ENCODE measurements around the gene MAPKAPK2. TPM values are rescaled to one million over a fixed set of nuclear protein-coding genes. Genes with fewer than 3 reads are reported as not detected.
"Not testable (repeated sequence)": the region's sequence is repeated elsewhere in the genome, so short reads cannot be mapped to it uniquely, and the experiment has no call there.

Gene MAPKAPK2
- 69.8 TPM for total RNA-seq

DNA sequence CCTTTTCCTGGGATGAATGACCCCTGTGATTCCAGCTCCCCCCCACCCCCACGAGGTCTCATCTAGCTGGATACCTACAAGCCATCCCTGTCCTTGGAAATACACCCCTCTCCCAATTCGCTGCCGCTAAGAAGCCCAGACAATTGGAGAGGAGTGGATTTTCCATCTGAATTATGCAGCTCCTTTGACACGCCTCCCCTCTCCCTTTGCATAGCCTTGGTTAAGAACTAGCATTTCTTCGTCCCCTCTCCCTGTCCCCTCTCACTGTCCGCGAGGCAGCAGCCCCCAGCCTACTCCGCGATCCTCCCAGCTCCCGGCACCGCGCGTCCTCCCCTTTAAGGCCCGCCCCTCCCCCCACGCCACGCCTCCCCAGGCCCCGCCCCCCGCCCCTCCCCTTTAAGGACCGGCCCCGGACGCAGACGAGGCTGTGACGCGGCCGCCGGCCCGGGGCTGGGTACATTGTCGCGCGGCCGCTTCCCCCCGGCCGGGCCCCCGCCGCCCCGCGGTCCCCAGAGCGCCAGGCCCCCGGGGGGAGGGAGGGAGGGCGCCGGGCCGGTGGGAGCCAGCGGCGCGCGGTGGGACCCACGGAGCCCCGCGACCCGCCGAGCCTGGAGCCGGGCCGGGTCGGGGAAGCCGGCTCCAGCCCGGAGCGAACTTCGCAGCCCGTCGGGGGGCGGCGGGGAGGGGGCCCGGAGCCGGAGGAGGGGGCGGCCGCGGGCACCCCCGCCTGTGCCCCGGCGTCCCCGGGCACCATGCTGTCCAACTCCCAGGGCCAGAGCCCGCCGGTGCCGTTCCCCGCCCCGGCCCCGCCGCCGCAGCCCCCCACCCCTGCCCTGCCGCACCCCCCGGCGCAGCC is at the start of gene MAPKAPK2:
Gene MAPKAPK2, plus strand, starts transcription at position 428 of the 856 bp plus-strand sequence. Its CDS starts 325 bp downstream, at position 753.
- peak; percentile 80 for DNase-seq (ENCODE audit: low spot score)

DNA sequence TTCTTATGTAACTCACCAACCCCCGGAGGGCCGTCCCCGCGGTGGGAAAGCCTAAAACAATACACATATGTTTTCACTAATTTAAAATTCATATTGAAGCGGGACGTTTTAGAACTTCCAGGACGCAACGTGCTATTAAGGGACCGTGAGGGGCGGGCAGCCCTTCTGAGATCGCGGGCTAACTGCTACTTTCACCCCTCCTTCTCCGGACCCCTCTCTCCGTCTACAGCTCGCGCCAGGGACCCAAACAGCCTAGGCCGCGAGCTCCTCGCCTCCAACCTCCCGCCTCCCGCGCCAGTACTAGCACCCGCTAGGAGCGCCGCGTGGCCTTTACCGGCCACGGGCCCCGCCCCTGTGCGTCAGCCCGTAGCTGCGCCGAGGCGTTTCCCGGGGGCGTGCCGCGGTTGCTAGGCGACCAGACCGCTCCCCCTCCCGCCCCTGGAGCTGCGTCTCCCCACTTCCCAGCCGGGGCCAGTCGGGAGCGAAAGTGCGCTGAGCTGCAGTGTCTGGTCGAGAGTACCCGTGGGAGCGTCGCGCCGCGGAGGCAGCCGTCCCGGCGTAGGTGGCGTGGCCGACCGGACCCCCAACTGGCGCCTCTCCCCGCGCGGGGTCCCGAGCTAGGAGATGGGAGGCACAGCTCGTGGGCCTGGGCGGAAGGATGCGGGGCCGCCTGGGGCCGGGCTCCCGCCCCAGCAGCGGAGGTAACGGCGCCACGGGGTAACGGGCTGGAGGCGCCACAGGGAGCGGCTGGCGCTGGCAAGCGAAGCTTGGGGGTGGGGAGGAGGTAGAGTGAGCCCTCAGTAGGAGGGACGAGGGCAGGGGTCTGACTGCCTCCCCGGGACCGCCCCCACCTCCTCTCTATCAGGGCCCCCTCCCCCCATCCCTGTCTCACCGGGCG is 49.4 kb upstream of the MAPKAPK2 start, which contains the start of gene DYRK3:
Gene DYRK3, plus strand, starts transcription at position 457 of the 898 bp plus-strand sequence. Its CDS starts 168 bp downstream, at position 625.
- peak; percentile 93 for DNase-seq (ENCODE audit: low spot score)

DNA sequence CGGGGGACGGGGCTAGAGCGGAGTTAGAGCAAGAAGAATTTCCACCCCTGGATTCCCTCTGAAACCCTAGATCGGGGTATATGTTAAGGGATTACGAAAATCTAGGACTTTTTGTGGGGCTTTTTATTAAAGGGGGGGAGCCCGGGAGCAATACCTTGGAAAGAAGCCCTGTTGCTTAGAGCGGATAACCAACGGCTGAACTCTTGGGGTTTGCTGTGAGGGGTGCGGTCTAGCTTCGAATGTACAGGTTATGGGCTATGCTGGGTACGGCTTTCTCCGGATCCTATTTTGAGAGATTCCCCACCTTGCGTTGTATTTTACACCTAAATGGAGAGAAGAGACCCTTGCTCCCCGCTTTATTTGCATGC is 48.7 kb upstream of the MAPKAPK2 start:
- DNase-seq (ENCODE audit: low spot score), result no peak

DNA sequence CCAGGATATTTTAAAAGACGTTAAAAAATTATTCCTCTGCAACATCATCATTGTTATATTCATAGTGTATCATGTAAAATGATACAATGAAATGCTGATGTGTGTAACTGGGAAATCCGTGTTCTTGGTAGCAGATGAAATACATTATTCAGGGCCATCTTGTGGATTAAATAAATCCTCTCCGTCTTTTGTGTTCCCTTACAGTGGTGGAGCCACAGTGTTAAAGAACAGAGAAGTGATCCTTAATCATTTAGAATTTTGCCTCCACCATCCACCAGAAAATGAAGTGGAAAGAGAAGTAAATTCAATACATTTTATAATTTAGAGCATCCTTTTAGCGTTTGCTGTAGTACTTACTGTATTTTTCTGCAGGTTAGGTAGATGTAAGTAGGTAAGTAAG is 48.0 kb upstream of the MAPKAPK2 start:
- no peak for DNase-seq (ENCODE audit: low spot score)

DNA sequence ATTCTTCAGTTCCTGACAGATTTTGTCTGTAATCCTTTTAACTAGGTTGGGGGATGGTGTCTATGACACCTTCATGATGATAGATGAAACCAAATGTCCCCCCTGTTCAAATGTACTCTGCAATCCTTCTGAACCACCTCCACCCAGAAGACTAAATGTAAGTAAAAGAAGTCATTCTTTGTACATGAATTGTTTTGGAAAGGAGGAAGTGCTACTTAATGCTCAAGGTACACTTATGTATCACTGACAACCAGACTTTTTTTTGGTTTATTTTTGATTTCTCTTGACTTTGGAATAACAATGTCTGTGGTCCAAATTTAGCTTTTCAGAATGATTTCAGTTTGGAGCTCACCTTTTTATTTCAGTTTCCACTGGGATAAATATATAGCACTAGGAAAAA is 47.1 kb upstream of the MAPKAPK2 start:
- no peak for DNase-seq (ENCODE audit: low spot score)

DNA sequence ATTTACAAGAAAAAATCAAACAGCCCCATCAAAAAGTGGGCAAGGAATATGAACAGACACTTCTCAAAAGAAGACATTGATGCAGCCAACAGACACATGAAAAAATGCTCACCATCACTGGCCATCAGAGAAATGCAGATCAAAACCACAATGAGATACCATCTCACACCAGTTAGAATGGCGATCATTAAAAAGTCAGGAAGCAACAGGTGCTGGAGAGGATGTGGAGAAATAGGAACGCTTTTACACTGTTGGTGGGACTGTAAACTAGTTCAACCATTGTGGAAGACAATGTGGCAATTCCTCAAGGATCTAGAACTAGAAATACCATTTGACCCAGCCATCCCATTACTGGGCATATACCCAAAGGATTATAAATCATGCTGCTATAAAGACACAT is 42.6 kb upstream of the MAPKAPK2 start:
- DNase-seq (ENCODE audit: low spot score), result not testable (repeated sequence)

DNA sequence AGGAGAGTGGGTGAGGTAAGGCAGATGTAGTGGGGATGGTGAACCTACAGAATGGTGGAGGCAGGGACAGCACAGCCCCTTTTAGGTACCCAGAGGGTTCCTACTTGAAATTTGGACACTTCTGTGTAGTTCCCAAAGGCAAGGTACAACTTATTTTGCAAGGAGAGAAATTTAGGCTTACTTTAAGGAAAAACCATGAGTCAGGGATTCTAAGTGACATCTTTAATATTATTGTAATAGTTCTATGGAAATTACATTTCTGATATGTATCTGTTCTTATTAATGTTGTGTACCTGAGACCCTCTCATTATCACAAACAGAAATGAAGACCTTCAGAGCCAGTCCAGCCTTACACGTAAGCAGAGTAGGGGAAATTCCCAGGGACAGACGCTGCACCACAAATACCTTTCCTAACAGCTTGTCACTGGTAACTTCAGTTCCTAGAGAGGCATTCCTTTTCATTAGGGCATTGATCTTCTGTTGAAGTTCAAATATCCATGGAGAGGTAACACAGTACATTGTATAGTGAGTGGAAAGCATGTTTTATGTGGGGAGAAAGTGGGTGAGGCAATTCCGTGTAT is 41.5 kb upstream of the MAPKAPK2 start:
- DNase-seq (ENCODE audit: low spot score), result no peak

DNA sequence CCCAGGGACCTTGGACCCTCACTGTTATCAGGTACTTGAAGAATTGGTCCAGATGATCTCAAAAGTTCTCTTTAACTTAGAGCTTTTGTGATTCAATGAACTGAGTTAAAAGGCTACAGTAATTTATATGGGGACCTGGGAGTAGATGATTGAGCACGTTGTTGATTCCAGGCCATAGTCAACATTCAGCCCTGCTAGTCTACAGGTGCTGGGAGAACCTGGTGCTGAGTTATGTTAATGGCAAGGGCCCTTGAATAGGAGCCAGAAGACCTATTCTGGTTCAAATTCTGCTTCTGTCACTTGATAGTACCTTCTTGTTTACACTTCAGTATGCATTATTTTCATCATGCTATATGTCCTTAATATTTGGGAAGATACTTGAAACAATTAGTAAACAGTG is 38.2 kb upstream of the MAPKAPK2 start:
- no peak for DNase-seq (ENCODE audit: low spot score)

DNA sequence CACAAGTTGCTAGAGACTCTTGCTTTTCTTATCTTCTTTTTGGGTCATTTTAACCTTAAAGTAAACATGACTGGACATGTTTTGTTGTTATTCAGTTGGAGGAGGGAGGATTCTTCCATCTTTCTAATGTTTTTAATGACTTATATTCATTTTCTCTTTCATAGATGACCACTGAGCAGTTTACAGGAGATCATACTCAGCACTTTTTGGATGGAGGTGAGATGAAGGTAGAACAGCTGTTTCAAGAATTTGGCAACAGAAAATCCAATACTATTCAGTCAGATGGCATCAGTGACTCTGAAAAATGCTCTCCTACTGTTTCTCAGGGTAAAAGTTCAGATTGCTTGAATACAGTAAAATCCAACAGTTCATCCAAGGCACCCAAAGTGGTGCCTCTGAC is 37.5 kb upstream of the MAPKAPK2 start:
- DNase-seq (ENCODE audit: low spot score), result no peak

DNA sequence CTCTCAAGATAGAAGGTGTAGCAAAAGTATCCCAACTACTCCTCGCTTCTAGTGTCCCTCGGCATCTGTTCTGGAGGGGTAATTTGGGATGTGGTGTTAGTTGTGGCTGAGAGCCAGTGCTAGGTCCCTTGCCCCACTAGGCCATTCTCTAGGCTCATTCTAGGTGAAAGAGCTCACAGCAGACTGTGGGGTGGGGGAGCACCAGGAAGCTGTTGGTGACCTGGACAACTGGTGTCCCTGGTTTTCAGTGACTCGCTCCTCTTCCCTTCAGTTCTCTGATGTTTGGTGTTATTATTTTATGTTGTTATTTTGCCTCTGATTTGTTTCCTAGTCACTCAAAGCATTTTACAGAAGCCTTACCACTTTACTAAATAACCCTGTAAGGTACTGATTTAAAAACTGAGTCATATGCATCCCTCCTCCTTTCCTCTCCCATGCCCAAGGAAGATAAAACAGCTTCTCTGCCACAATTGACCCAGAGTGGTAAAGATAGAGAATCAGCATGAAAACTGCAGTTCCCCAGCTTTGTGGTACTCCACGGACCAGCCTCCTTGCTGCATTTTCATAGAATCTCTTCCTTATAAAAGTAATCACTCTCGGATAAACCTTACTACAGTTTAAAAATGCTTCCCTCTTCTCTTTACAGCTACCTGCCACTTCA is 35.3 kb upstream of the MAPKAPK2 start:
- DNase-seq (ENCODE audit: low spot score), result no peak

DNA sequence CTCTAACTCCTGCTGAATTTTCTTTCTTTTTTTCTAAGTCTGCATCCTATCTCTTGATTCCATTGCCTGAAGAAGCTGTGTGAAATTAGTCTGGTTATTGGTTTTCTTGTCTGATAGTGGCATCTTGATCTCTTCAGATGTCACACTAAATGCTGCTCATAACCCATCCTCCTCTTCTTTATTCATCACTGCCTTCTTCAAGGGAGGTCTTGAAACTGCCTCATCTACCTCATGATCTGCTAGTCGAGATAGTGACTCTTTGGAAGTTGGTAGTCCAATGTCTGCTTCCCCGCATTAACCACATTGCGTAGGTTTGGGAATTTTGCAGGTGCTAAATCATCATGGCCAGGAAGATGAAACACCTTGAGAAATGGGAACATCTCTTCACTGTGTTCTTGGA is 33.7 kb upstream of the MAPKAPK2 start:
- DNase-seq (ENCODE audit: low spot score), result no peak

DNA sequence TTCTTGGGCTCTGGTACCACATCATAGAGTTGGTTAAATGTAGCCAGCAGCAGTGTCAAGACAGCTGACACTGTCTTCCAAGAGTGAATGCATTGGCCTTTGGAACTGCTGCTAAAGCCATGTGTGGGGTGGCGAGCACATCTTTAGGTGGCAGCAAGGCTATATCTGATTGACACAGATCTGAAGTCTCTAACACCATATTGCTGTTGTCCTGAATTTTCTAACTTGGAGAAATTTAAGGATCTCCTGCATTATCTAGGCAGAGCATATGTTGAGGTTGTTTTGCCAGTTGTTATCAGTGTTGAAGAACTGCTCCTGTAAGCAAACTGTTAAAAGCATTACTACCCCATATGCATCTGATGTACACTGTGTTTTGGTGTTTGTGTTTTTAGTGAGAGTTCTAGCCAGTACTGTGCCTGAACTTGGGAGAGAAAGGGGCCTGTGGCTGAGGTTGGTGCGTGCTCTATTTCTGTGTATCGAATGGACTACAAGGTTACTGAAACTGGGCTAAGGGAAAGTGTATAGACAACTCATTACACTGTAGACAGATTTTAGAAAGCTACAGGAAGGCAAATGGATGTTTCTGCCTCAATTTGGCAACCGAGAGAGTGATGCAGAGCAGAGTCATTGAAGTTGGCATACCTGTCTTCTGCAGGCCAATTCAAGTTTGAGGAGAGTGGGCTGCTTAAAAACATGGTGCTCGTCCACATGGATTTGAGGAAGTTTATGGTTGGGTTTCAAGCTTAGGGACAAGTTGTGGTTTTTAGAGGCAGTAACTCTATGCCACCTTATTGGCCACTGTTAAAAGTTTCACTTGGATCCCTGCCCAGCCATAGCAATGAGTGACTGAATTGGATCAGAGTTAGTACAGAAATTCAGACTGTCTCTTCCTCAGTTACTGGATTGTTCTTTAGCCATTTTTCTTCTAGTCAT is 32.5 kb upstream of the MAPKAPK2 start:
- no peak for DNase-seq (ENCODE audit: low spot score)

DNA sequence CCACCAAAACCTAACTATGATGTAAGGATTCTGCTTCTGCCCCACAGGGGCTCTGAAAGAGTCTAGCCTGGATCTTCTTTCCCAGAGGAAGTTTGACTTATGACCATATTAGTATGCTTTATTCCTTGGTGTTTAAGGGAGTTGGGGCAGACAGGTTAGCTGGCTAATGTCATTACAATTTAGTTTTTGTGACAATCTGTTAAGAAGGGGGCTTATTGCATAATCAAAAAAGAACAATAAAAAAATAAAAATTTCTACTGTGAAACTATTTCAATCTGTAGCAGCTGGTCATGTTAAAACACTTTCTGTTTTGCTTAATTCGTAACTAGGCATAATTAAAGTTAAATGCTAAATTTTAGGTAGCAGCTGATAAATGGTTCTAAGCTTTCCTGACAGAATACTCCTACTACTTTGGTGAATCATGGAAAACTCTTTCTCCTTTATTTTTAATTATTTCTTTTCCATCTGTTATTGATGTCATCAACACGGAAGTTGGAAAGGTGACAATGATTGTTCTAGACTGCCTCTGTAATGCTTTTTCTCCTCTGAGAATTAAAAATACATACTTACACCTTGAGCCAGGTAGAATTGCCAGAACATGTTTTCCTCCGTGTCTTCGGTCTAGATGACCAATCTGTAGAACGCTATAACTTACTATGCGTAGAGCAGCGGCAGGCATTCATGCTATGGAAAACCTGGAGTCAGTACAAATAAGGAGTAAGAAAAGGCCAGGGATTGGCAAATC is 30.8 kb upstream of the MAPKAPK2 start:
- no peak for DNase-seq (ENCODE audit: low spot score)

DNA sequence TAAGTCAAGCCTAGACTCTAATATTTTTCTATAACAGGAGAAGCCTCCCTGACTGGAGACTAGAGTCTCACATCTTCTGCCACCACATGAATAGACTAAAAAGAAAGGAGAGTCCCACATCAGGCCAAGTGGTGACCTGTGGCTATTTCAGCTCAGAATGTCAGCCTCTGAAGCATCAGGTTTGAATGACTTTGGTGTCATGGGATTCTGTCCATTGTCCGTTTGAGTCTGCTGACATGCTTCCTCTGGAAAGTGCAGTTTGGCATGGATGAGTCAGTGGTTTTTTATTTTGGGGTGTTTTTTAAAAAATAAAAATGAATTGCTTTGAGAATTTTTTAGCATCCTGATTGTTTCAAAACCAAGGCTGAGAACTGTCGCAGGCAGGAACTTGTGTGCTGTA is 29.9 kb upstream of the MAPKAPK2 start:
- DNase-seq (ENCODE audit: low spot score), result no peak

DNA sequence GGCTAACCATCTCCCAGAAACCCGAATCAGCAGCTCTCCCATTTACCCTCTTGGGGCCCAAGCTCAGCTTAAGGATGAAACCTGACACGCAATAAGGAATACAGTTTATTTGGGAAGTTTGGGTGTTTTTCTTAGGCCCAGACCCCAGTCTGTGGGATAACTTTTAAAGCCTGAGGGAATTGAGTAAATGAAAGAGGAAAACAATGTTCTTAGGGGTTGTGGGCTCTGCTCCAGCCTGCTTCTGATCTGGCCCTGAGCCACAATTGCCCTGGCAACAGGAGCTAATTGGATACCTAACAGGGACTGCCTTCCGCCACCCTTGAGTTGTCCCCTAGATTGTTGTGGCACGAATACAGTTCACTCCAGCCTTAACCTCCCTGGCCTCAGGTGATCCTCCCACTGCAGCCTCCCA is 29.2 kb upstream of the MAPKAPK2 start:
- DNase-seq (ENCODE audit: low spot score), result no peak

DNA sequence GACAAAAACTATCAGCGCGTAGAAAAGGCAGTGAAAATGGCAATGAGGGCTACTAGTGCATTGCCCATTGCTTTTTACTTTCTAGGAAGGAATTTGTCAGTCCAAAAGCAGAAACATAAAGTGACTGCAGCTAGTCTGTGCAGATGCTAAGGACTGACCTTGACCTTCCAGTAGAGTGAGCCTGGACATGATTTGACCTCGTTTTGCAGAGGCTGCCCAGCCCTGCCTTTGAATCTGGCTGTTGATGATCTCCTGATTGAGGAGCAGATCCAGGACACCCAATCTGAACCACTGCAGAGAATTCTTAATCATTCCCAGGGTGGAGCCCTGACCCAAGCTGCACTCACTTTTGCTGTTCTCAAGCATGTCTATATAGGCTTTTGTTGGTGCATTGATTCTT is 27.8 kb upstream of the MAPKAPK2 start:
- DNase-seq (ENCODE audit: low spot score), result no peak

DNA sequence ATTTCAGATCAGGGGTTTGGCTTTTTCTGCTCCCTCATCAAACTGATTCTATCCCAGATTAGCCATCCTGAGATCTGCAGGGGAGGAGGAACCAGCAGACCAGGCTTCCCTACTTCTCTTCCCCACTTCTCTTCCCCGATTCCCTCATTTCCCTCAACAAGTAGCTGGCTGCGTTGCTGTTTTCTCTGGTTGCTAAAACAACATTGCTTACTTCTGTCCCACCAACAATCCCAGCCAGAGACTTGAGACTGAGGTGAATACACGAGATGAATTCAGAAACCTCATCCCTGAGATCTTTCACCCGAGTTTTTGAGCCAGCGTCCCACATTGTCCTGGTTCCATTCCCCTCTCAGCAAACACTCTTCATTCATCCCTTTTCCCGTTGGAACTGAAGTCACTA is 27.0 kb upstream of the MAPKAPK2 start:
- no peak for DNase-seq (ENCODE audit: low spot score)

DNA sequence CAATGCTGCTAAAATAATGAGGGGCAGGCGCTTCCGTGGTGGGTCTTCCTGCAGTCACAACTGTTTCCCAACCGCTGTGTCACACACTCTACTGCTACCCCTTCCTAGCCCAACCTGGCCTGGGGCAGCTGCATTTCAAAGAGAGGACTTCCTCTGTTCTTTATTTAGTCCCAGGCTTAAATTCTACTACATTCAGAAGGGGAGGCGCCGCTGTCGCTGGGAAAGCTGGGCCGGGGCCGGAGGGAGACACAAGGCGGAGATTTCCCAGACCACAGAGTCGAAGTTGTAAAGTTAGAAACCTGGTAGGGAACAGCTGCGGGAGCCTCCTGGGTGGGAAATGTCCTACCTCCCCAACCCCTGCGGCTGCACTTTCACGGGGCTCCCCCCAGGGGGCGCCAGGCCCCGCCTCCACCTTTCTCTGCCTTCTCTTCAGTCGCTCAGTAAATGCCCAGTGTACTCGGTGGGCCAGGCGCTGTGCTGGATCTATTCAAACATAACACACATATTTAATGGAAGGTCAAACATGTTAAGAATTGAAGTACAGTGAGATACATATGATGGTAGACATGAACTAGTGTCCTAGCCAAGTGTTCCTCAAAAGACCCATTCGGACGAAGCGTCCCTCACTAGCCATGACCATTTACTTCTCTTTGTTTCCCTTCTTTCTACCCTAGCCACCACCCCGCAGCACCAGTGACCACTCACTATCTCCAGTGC is 26.3 kb upstream of the MAPKAPK2 start:
- no peak for DNase-seq (ENCODE audit: low spot score)

DNA sequence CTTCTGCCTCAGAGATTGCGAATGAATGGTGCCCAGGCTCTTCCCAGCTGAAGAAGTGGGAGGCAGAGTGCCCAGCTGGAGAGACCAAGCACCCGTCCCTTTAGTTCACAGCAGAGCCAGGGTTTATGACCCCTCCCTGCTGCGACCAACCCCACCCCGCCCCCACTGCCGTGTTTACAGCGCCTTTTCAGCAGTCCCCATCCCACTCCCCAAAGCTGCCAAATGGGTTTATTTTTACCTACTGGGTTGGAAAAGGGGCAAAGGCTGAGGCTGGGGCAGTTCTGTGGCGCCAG is 25.8 kb upstream of the MAPKAPK2 start:
- DNase-seq (ENCODE audit: low spot score), result no peak

DNA sequence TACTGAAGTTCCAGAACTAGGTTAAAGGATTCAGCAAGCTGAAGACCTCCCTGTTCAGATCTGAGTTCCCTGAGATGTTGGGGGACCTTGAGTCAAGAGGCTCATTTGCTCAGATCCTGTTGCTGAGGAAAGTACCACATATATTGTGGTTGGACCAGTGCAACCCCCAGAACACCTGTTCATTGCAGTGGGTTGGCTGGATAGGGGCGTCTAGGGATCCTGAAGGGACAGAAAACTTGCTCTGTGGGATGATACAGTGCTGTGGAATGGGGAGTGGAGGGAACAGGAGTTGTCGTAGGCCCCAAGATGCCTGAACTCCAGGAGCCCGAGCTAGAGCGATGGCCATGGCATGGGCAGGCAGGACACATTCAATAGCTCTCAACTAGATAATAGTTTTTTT is 24.6 kb upstream of the MAPKAPK2 start:
- DNase-seq (ENCODE audit: low spot score), result no peak
